Effector memory CD4-positive, alpha-beta T cell (primary cell): ENCODE measurements around the gene LSM14A.

Experiments used
- DNase-seq, 3 donors: peaks; one replicate each; pipeline ENCODE4 v3.0.0-alpha.2; 2020
- H3K27ac ChIP-seq: 2 replicates; pipeline ENCODE4 v1.7.0; 2013; ENCODE audit warnings: mild to moderate bottlenecking, low read length, moderate library complexity; ENCODE audit not compliant: insufficient read depth, poor library complexity, severe bottlenecking
- H3K27me3 ChIP-seq: replicated peaks from 2 replicates; pipeline ENCODE4 v1.7.0; 2013; ENCODE audit warnings: mild to moderate bottlenecking, low read length; ENCODE audit not compliant: insufficient read depth, control insufficient read depth, poor library complexity, severe bottlenecking
- H3K36me3 ChIP-seq: 2 replicates; pipeline ENCODE4 v1.7.0; 2013; ENCODE audit warnings: mild to moderate bottlenecking, low read length, moderate library complexity; ENCODE audit not compliant: control insufficient read depth, insufficient read depth
- H3K4me1 ChIP-seq: 2 replicates; pipeline ENCODE4 v1.7.0; 2013; ENCODE audit warnings: low read length, mild to moderate bottlenecking; ENCODE audit not compliant: control insufficient read depth, insufficient read depth, poor library complexity, severe bottlenecking
- H3K4me3 ChIP-seq: 2 replicates; pipeline ENCODE4 v1.7.0; 2013; ENCODE audit warnings: low read length, low read depth, mild to moderate bottlenecking; ENCODE audit not compliant: insufficient read depth, poor library complexity, severe bottlenecking
- H3K9me3 ChIP-seq: 2 replicates; pipeline ENCODE4 v1.7.0; 2013; ENCODE audit warnings: mild to moderate bottlenecking, low read length, moderate library complexity; ENCODE audit not compliant: control insufficient read depth

Gene LSM14A

GRCh38 chr19:34135054-34135800 is 37.1 kb upstream of the LSM14A start:
- peak overlapping the region; percentile 97 for H3K4me3 ChIP-seq
- H3K27me3 ChIP-seq = no peaks in the 10 kb centered on the region
- H3K36me3 ChIP-seq = no peaks in the 10 kb centered on the region
- peak overlapping the region; percentile 79 for H3K27ac ChIP-seq
- H3K4me1 ChIP-seq = peaks cover 8% of the 10 kb centered on the region
- no peaks in the 10 kb centered on the region for H3K9me3 ChIP-seq
- DNase-seq = no peak

- no peak overlapping the region for H3K27ac ChIP-seq
- H3K4me1 ChIP-seq = peaks cover 8% of the 10 kb centered on the region
- DNase-seq = no peak
- H3K9me3 ChIP-seq = no peaks in the 10 kb centered on the region
- no peaks in the 10 kb centered on the region for H3K27me3 ChIP-seq
- no peaks in the 10 kb centered on the region for H3K36me3 ChIP-seq
- no peak overlapping the region for H3K4me3 ChIP-seq
Observed at GRCh38 chr19:34135821-34136611, 36.3 kb upstream of the LSM14A start.

DNA sequence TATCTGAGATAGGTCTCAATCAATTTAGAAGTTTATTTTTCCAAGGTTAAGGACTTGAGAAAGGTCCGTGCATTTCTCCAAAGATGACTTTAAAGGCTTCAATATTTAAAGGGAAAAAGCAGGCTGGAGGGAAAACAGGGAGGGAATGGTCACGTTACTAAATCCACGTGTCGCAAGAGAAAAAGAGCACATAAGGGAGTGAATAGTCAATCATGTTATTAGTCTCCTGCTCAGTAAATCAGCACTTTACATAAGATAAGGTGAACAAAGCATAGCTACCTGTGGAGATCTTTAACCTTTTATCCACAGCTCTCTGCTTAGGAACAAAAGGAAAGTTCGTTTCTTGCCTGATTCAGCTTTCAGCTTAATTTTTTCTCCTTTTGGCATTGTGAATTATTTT is 31.3 kb upstream of the LSM14A start:
- H3K9me3 ChIP-seq = no peaks in the 10 kb centered on the region
- no peak overlapping the region for H3K4me3 ChIP-seq
- no peaks in the 10 kb centered on the region for H3K27me3 ChIP-seq
- no peaks in the 10 kb centered on the region for H3K4me1 ChIP-seq
- no peak for DNase-seq
- H3K36me3 ChIP-seq = no peaks in the 10 kb centered on the region
- no peak overlapping the region for H3K27ac ChIP-seq

GRCh38 chr19:34142440-34142839 is 29.9 kb upstream of the LSM14A start:
- DNase-seq = no peak
- H3K4me3 ChIP-seq = no peak overlapping the region
- H3K4me1 ChIP-seq = no peaks in the 10 kb centered on the region
- H3K9me3 ChIP-seq = no peaks in the 10 kb centered on the region
- H3K27ac ChIP-seq = no peak overlapping the region
- no peaks in the 10 kb centered on the region for H3K36me3 ChIP-seq
- H3K27me3 ChIP-seq = no peaks in the 10 kb centered on the region

DNA sequence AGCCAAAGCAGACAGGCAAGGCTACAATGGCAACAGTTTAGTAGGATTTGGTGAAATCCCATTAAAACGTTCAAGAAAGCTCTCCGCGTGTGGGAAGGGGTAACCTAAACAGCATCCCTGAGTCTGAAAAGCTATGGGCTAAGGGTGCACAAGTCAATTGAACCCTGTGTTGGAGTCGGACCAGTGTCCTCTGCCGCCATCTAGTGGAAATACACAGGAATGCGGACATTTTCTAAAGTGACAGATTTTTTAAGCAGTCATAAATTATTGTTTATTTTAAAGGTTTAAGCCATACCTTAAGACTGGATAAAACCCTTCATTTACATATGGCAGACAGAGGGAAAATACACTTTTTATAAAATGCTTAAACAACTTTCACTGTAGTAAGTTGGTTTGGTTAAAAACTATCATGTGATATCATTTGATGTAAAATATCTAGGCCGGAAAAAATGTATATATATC is 26.5 kb upstream of the LSM14A start:
- peak; percentile 7 to 30 (median 12) for DNase-seq
- Histone ChIP-seq H3K36me3 (no peaks in the 10 kb centered on the region), H3K27ac (no peak overlapping the region), H3K4me1 (no peaks in the 10 kb centered on the region), H3K4me3 (no peak overlapping the region), H3K9me3 (no peaks in the 10 kb centered on the region), H3K27me3 (no peaks in the 10 kb centered on the region)

GRCh38 chr19:34148658-34149185 is 23.6 kb upstream of the LSM14A start:
- no peak overlapping the region for H3K4me3 ChIP-seq
- H3K27me3 ChIP-seq = no peaks in the 10 kb centered on the region
- no peak for DNase-seq
- no peaks in the 10 kb centered on the region for H3K36me3 ChIP-seq
- no peak overlapping the region for H3K27ac ChIP-seq
- H3K4me1 ChIP-seq = no peaks in the 10 kb centered on the region
- H3K9me3 ChIP-seq = no peaks in the 10 kb centered on the region

- H3K4me3 ChIP-seq = no peak overlapping the region
- no peaks in the 10 kb centered on the region for H3K9me3 ChIP-seq
- H3K36me3 ChIP-seq = no peaks in the 10 kb centered on the region
- H3K27me3 ChIP-seq = no peaks in the 10 kb centered on the region
- no peak overlapping the region for H3K27ac ChIP-seq
- no peak for DNase-seq
- H3K4me1 ChIP-seq = no peaks in the 10 kb centered on the region
Observed at GRCh38 chr19:34149873-34150272, 22.4 kb upstream of the LSM14A start.

GRCh38 chr19:34150558-34150957 is 21.7 kb upstream of the LSM14A start:
- H3K9me3 ChIP-seq = no peaks in the 10 kb centered on the region
- DNase-seq = no peak
- H3K4me1 ChIP-seq = no peaks in the 10 kb centered on the region
- no peaks in the 10 kb centered on the region for H3K36me3 ChIP-seq
- no peaks in the 10 kb centered on the region for H3K27me3 ChIP-seq
- H3K4me3 ChIP-seq = no peak overlapping the region
- no peak overlapping the region for H3K27ac ChIP-seq

DNA sequence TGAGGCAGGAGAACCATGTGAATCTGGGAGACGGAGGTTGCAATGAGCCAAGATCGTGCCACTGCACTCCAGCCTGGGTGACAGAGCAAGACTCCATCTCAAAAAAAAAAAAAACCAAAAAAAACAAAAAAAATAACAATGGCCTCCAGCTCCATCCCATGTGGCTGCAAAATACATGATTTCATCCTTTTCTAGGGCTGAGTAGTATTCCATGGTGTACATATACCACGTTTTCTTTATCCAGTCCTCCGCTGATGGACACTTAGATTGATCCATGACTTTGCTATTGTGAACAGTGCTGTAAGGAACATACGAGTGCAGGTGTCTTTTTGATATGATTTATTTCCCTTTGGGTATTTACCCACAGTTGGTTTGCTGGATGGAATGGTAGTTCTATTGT is 20.9 kb upstream of the LSM14A start:
- H3K4me3 ChIP-seq = no peak overlapping the region
- H3K27ac ChIP-seq = no peak overlapping the region
- H3K9me3 ChIP-seq = no peaks in the 10 kb centered on the region
- no peaks in the 10 kb centered on the region for H3K4me1 ChIP-seq
- H3K36me3 ChIP-seq = no peaks in the 10 kb centered on the region
- no peak for DNase-seq
- H3K27me3 ChIP-seq = no peaks in the 10 kb centered on the region

DNA sequence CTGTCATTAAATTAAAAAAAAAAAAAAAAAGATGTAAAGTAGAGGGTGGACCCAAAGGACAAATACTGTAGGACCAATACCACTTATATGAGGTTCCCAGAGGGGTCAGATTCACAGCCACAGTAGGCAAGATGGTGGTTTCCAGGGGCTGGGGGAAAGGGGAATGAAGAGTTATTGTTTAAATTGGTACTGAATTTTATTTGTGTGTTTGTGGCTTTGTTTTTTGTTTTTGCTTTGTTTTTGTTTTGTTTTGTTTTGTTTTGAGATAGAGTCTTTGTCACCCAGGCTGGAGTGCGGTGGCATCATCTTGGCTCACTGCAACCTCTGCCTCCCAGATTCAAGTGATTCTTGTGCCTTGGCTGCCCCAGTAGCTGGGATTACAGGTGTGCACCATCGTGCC is 17.9 kb upstream of the LSM14A start:
- H3K9me3 ChIP-seq = no peaks in the 10 kb centered on the region
- DNase-seq = no peak
- H3K4me3 ChIP-seq = no peak overlapping the region
- H3K36me3 ChIP-seq = no peaks in the 10 kb centered on the region
- H3K27me3 ChIP-seq = no peaks in the 10 kb centered on the region
- H3K27ac ChIP-seq = no peak overlapping the region
- H3K4me1 ChIP-seq = no peaks in the 10 kb centered on the region
